Measurements from ENCODE around the gene IL16.

The IL16 gene

DNA sequence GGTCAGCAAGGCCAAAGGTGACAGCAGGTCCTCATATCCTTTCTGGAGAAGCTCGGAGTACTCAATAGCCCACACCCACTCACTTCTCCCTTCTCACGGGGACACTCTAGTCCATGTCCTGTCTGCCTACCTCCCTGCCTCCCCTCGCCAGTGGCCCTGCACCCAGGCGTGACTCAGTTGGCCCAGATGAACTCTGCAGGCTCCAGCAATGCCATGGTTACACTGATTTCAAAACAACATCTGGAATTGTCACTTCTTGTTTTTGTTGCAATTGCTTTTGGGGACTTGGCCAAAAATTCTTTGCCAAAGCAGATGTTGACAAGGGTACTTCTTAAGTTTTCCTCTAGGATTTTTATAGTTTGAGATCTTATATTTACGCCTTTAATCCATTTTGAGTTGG is 13.0 kb downstream of the IL16 start:
- H3K9ac ChIP-seq (ENCODE audit: insufficient read length) = no peak overlapping the region
- no peak for DNase-seq (ENCODE audit: low read depth, low spot score)
- H3K9me3 ChIP-seq (ENCODE audit: low read depth, low read length) = no peaks in the 10 kb centered on the region
- no peak for TF ChIP-seq FOXP2 (optimal IDR thresholded peaks at IDR 0.05; ENCODE audit: control extremely low read depth, extremely low read length, insufficient read depth)
- no peak for TF ChIP-seq EZH2 (IDR thresholded peaks at IDR 0.05)
- TF ChIP-seq POLR2AphosphoS5 (IDR thresholded peaks at IDR 0.05; ENCODE audit: borderline replicate concordance, low read depth, low read length) = no peak
- H3K27ac ChIP-seq = no peak overlapping the region
- H3K4me3 ChIP-seq = no peak overlapping the region
- no peaks in the 10 kb centered on the region for H3K36me3 ChIP-seq (ENCODE audit: insufficient read depth, low read length)

- H3K4me3 ChIP-seq = no peak overlapping the region
- H3K9me3 ChIP-seq (ENCODE audit: low read depth, low read length) = no peaks in the 10 kb centered on the region
- H3K9ac ChIP-seq (ENCODE audit: insufficient read length) = no peak overlapping the region
- DNase-seq (ENCODE audit: low read depth, low spot score) = no peak
- TF ChIP-seq EZH2 (IDR thresholded peaks at IDR 0.05) = no peak
- no peak for TF ChIP-seq POLR2AphosphoS5 (IDR thresholded peaks at IDR 0.05; ENCODE audit: borderline replicate concordance, low read depth, low read length)
- no peak for TF ChIP-seq FOXP2 (optimal IDR thresholded peaks at IDR 0.05; ENCODE audit: control extremely low read depth, extremely low read length, insufficient read depth)
- no peaks in the 10 kb centered on the region for H3K36me3 ChIP-seq (ENCODE audit: insufficient read depth, low read length)
- no peak overlapping the region for H3K27ac ChIP-seq
Observed at GRCh38 chr15:81211376-81211775, 14.7 kb downstream of the IL16 start.

- Histone ChIP-seq H3K27ac (no peak overlapping the region), H3K4me3 (no peak overlapping the region), H3K9ac (ENCODE audit: insufficient read length) (no peak overlapping the region), H3K36me3 (ENCODE audit: insufficient read depth, low read length) (no peaks in the 10 kb centered on the region), H3K9me3 (ENCODE audit: low read depth, low read length) (no peaks in the 10 kb centered on the region)
- TF ChIP-seq EZH2 (IDR thresholded peaks at IDR 0.05) = no peak
- TF ChIP-seq POLR2AphosphoS5 (IDR thresholded peaks at IDR 0.05; ENCODE audit: borderline replicate concordance, low read depth, low read length) = no peak
- TF ChIP-seq FOXP2 (optimal IDR thresholded peaks at IDR 0.05; ENCODE audit: control extremely low read depth, extremely low read length, insufficient read depth) = no peak
- DNase-seq (ENCODE audit: low read depth, low spot score) = no peak
Observed at GRCh38 chr15:81213982-81214381, 17.3 kb downstream of the IL16 start.

DNA sequence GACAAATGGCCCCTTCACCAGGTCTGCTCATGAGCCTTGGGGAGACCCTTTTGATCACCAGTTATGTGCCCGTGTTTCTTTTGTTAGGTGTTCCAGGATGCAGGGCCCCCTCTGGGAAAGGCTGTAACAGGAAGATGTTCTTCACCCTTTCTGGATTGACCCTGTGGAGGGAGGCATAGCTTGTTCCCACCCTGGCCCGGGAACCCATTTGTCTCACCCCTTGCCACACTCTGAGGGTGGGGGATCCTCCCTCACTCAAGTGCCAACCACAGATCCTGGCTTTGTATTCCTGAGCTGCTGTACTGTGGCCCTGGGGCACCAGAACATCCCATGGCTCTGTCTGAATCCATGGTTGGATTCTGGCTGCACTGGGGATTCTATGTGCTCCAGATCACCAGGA is 18.9 kb downstream of the IL16 start:
- Histone ChIP-seq H3K9me3 (ENCODE audit: low read depth, low read length) (no peaks in the 10 kb centered on the region), H3K27ac (no peak overlapping the region), H3K9ac (ENCODE audit: insufficient read length) (no peak overlapping the region), H3K36me3 (ENCODE audit: insufficient read depth, low read length) (no peaks in the 10 kb centered on the region), H3K4me3 (no peak overlapping the region)
- no peak for TF ChIP-seq FOXP2 (optimal IDR thresholded peaks at IDR 0.05; ENCODE audit: control extremely low read depth, extremely low read length, insufficient read depth)
- TF ChIP-seq EZH2 (IDR thresholded peaks at IDR 0.05) = no peak
- TF ChIP-seq POLR2AphosphoS5 (IDR thresholded peaks at IDR 0.05; ENCODE audit: borderline replicate concordance, low read depth, low read length) = no peak
- no peak for DNase-seq (ENCODE audit: low read depth, low spot score)

DNA sequence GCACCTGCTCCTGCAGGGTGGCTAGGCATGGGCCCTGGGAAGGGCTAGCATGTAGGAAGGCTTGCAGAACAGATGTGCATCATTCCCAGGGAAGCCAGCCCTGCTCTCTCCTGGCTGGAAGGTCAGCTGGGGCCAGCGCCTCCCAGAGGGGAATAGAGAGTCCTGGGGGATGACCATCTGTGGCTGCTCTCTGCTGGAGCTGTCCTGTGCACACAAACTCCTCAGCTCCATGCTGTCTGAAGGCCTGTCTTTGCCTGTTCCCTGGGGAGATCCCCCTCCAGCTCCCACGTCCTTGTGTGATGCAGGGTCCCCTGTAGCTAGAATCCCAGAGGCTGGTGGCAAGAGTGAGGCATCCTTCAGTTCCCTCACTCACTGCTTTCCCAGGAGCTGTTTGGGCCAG is 19.3 kb downstream of the IL16 start:
- Histone ChIP-seq H3K27ac (no peak overlapping the region), H3K9ac (ENCODE audit: insufficient read length) (no peak overlapping the region), H3K9me3 (ENCODE audit: low read depth, low read length) (no peaks in the 10 kb centered on the region), H3K36me3 (ENCODE audit: insufficient read depth, low read length) (no peaks in the 10 kb centered on the region), H3K4me3 (no peak overlapping the region)
- no peak for DNase-seq (ENCODE audit: low read depth, low spot score)
- TF ChIP-seq FOXP2 (optimal IDR thresholded peaks at IDR 0.05; ENCODE audit: control extremely low read depth, extremely low read length, insufficient read depth) (no peak), POLR2AphosphoS5 (IDR thresholded peaks at IDR 0.05; ENCODE audit: borderline replicate concordance, low read depth, low read length) (no peak), EZH2 (IDR thresholded peaks at IDR 0.05) (no peak)

- Histone ChIP-seq H3K9me3 (ENCODE audit: low read depth, low read length) (no peaks in the 10 kb centered on the region), H3K4me3 (no peak overlapping the region), H3K9ac (ENCODE audit: insufficient read length) (no peak overlapping the region), H3K36me3 (ENCODE audit: insufficient read depth, low read length) (no peaks in the 10 kb centered on the region), H3K27ac (no peak overlapping the region)
- no peak for DNase-seq (ENCODE audit: low read depth, low spot score)
- TF ChIP-seq EZH2 (IDR thresholded peaks at IDR 0.05) = no peak
- no peak for TF ChIP-seq POLR2AphosphoS5 (IDR thresholded peaks at IDR 0.05; ENCODE audit: borderline replicate concordance, low read depth, low read length)
- no peak for TF ChIP-seq FOXP2 (optimal IDR thresholded peaks at IDR 0.05; ENCODE audit: control extremely low read depth, extremely low read length, insufficient read depth)
Observed at GRCh38 chr15:81216422-81216821, 19.7 kb downstream of the IL16 start.

DNA sequence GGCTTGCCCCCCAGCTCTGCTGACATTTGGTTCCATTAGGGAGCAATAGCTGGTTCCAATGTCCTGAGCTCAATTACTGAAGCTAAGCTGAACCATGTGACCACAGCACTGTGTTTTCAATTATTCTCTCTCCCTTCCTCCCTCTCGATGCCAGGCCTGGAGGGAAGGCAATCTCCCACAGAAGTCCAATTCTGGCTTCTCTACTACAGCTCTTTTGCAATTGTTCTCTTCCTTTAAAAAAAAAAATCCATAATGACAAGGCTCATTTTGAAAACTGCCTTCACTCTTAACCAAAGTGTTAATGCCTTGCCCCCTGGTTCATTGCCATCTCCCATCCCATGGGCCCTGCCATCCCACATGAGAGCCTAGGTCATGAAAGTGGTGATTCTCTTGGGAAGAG is 24.8 kb downstream of the IL16 start:
- TF ChIP-seq EZH2 (IDR thresholded peaks at IDR 0.05) = no peak
- no peak for TF ChIP-seq FOXP2 (optimal IDR thresholded peaks at IDR 0.05; ENCODE audit: control extremely low read depth, extremely low read length, insufficient read depth)
- H3K36me3 ChIP-seq (ENCODE audit: insufficient read depth, low read length) = no peaks in the 10 kb centered on the region
- no peak overlapping the region for H3K27ac ChIP-seq
- no peak for DNase-seq (ENCODE audit: low read depth, low spot score)
- no peak overlapping the region for H3K4me3 ChIP-seq
- H3K9me3 ChIP-seq (ENCODE audit: low read depth, low read length) = no peaks in the 10 kb centered on the region
- no peak overlapping the region for H3K9ac ChIP-seq (ENCODE audit: insufficient read length)

DNA sequence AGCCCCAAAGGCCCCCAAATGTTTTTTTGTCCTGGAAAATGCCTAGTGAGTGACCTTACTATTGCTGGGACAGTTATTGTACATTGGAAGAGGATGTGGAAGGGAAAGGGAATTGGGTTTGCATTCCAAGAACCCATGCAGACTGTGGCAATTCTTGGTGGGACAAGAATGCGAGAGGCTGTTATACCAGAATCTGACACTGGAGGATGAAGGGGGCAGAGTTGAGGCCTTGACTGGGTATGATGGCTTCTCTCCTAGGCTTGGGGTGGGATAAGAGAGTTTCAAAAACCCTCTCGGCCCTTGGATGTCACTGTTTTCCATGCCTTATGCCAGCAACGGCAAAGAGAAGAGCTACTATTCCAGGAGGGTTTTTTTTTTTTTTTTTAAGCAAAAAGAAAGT is 25.3 kb downstream of the IL16 start:
- no peak for DNase-seq (ENCODE audit: low read depth, low spot score)
- Histone ChIP-seq H3K36me3 (ENCODE audit: insufficient read depth, low read length) (no peaks in the 10 kb centered on the region), H3K27ac (no peak overlapping the region), H3K9ac (ENCODE audit: insufficient read length) (no peak overlapping the region), H3K4me3 (no peak overlapping the region), H3K9me3 (ENCODE audit: low read depth, low read length) (no peaks in the 10 kb centered on the region)
- TF ChIP-seq FOXP2 (optimal IDR thresholded peaks at IDR 0.05; ENCODE audit: control extremely low read depth, extremely low read length, insufficient read depth) (no peak), POLR2AphosphoS5 (IDR thresholded peaks at IDR 0.05; ENCODE audit: borderline replicate concordance, low read depth, low read length) (no peak), EZH2 (IDR thresholded peaks at IDR 0.05) (no peak)

- Histone ChIP-seq H3K27ac (no peak overlapping the region), H3K9me3 (ENCODE audit: low read depth, low read length) (no peaks in the 10 kb centered on the region), H3K9ac (ENCODE audit: insufficient read length) (no peak overlapping the region), H3K36me3 (ENCODE audit: insufficient read depth, low read length) (no peaks in the 10 kb centered on the region), H3K4me3 (no peak overlapping the region)
- DNase-seq (ENCODE audit: low read depth, low spot score) = no peak
- TF ChIP-seq POLR2AphosphoS5 (IDR thresholded peaks at IDR 0.05; ENCODE audit: borderline replicate concordance, low read depth, low read length) = no peak
- no peak for TF ChIP-seq FOXP2 (optimal IDR thresholded peaks at IDR 0.05; ENCODE audit: control extremely low read depth, extremely low read length, insufficient read depth)
- TF ChIP-seq EZH2 (IDR thresholded peaks at IDR 0.05) = no peak
Observed at GRCh38 chr15:81223346-81223971, 26.8 kb downstream of the IL16 start.

Measured in SK-N-MC (cell line).